LNCaP clone FGC (cell line): Measurements from ENCODE around the gene RAB7B.

Experiments used
- DNase-seq: peaks from one replicate; pipeline ENCODE4 v3.0.0-alpha.2; 2011; ENCODE audit warnings: low read depth
- H3K4me3 ChIP-seq: 2 replicates; pipeline ENCODE4 v1.5.1; 2011; ENCODE audit warnings: mild to moderate bottlenecking, low read depth, low read length, control low read depth
- TF ChIP-seq, protein P1 (sequence below): IDR thresholded peaks from 2 replicates; pipeline ENCODE4 v1.5.1; 2012; ENCODE audit warnings: mild to moderate bottlenecking; ENCODE audit not compliant: control insufficient read depth, insufficient read depth; ENCODE audit errors: extremely low read depth

RAB7B gene

DNA sequence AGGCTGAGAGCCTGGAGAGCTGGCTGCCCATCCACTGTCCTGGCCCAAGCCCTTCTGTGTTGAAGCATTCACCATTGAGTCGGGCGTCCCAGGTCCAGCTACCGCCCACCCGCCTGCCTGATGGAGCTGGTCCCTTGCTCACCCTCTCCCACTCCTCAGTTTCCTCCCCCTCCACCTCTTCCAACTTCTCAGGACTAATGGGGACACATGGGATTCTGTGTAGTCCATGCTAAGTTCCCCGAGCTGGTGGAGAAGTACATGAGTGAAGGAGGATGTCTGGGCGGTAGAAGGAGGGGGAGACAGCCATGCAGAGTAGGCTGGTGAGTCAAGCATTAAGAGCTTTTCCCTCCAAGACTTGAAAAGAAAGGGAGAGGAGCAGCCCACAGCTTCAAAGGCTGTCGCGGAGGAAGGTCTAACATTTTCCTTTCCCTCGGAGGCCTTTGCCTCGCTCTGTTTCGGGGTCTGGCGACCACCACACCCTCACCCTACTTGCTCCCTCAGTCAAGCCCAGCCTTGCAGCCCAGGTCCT lies 60.5 kb downstream of the RAB7B start:
- no peak overlapping the region for H3K4me3 ChIP-seq
- TF ChIP-seq, protein P1, sequence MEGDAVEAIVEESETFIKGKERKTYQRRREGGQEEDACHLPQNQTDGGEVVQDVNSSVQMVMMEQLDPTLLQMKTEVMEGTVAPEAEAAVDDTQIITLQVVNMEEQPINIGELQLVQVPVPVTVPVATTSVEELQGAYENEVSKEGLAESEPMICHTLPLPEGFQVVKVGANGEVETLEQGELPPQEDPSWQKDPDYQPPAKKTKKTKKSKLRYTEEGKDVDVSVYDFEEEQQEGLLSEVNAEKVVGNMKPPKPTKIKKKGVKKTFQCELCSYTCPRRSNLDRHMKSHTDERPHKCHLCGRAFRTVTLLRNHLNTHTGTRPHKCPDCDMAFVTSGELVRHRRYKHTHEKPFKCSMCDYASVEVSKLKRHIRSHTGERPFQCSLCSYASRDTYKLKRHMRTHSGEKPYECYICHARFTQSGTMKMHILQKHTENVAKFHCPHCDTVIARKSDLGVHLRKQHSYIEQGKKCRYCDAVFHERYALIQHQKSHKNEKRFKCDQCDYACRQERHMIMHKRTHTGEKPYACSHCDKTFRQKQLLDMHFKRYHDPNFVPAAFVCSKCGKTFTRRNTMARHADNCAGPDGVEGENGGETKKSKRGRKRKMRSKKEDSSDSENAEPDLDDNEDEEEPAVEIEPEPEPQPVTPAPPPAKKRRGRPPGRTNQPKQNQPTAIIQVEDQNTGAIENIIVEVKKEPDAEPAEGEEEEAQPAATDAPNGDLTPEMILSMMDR, result no peak
- no peak for DNase-seq

DNA sequence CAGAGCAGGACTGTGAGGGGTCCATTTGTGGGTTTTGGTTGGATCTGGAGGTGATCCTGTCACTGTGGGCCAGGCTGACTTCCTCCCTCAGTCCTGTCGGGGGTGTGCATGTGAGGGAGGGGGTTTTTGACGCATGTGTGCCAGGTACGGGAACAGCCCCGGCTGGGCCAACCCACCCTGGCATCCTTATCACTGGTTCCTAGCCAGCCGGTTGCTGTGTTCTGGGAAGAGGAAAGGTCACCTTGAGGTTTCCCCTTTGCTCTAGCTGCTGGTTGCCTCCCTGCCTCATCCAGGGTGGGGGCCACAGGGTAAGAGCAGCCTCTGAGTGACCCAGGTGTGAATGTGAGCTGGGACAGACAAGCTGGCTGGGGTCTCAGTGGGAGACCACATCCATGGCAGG lies 62.5 kb downstream of the RAB7B start:
- TF ChIP-seq, protein P1, result no peak
- H3K4me3 ChIP-seq, result no peak overlapping the region
- no peak for DNase-seq

DNA sequence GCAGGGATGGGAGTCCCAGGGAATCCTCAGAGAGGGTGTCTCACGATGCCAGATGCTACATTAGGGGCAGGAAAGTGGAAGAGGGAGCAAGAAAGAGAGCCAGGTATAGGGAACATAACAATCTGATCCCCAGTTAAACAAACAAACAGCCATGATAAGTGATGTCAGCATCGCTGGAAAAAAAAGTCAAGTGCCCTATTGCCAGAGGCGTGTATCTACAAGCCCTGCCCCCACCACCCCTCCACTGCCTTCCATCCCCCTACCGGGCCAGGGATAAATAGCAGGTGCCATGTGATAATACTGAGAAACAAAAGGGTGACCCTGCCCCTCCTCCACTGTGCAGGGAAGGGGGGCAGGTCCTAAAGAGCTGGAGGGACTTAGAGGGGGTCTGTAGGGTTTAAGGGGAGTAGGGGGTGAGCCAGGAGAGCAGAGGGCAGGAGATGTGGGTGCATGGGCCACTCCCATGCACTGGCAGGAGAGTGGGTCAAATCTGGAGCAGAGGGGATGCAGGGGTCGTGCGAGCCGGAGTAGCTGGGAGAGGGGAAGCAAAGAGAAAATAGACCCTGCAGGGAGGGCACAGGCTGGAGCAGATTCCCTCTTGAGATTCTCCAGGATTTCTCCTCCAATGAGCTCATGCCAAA lies 63.4 kb downstream of the RAB7B start:
- DNase-seq, result peak; percentile 6

DNA sequence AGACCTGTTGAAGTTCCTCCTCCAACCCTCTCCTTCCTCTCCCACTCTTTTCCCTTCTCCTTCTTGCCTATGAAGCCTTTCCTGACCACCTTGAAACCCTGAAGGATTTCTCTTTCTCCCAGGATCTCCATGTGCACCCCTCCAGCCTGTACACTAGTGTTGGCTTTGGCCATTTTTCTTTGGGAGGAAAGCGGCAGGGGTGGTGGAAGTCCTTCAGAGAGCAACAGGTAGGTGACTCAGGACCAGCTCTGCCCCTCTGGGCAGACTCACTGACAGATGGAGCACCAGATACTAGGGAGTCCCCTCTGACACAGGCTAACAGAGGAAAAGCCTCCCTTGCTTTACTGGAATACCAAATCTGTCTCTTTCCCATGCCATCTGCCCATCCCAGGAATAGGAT lies 64.5 kb downstream of the RAB7B start:
- DNase-seq, result no peak
- TF ChIP-seq, protein P1, result no peak
- H3K4me3 ChIP-seq, result no peak overlapping the region

More for the DNA sequence above, 63.4 kb downstream of the RAB7B start:
- TF ChIP-seq, protein P1, result 0 out of 2 replicates have a peak, but pooled peaks have one; percentile 10
- H3K4me3 ChIP-seq, result no peak overlapping the region

DNA sequence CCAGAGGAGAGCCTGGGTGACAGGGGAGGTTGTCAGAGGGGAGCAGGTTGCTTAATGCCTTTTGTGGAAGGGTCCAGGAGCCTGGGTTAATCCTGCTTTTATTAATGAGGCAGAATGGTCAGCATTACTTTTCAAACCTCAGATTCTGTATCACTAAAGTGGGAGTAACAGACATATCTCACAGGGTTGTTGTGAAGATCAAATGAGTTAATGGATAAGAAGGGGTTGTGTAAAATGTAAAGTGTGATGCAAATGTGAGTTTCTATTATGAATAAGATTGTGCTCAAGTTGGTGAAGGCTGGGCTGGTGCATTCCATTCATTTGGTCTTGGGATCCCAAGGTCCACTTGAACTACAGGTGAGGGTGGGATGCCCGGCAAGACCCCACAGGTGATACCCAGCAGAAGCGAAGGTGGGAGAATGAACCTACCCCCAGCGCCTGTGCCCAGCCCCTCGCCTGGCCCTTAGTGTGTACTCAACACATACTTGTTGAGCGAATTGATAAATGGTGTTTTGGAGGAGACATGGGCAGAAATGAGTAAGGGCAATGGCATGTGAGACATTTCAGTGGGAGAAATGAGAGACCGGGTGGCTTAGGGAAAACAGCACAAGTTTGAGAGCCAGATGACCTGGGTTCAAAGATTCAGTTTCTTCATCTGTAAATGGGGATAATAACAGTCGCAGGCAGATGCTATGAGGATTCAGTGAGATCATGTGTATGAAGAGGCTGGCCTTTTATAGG lies 66.2 kb downstream of the RAB7B start:
- TF ChIP-seq, protein P1, result no peak
- no peak for DNase-seq
- no peak overlapping the region for H3K4me3 ChIP-seq

DNA sequence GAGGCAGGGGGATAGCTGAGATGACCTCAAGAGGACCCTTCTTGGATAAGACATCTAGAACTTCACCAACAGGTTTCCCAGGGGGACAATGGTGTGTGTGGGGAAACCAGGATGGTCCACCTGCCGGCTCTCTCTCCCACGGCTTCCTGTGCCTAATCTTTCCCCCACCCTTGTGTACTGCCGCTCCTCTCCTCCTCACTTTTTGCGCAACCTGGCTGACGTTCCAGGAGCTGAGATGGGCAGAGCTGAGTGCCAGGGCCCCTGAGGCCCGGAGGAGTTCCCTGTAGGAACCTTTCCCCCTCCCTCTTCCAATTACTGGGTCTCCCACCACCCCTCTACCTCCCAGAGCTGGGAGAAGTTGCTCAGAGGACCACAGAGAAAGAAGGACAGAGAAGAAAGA lies 66.9 kb downstream of the RAB7B start:
- H3K4me3 ChIP-seq, result no peak overlapping the region
- TF ChIP-seq, protein P1, result no peak
- no peak for DNase-seq

DNA sequence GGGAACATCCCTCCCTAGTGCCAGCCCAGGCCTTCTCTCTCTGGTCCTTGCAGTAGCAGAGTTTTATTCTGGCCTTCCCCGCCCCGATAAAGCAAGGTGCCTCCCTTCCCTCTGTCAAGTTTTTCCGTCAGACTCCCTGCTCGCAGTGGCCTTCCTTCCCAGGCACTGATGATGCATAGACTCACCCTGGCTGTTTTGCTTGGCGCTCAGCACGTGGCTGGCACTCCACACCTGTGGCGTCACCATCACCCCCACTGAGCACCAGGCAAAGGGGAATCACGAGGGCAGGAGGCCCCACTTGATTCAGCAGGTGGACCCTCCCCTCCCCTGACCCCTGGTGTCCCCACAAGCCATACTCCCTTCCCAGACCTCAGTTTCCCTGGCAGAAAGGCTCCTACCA lies 67.3 kb downstream of the RAB7B start:
- no peak overlapping the region for H3K4me3 ChIP-seq
- no peak for DNase-seq
- TF ChIP-seq, protein P1, result no peak
